BE2C (cell line): ENCODE results near the gene ELFN2.

Experiments used
- DNase-seq: peaks from one replicate; pipeline ENCODE4 v3.0.0-alpha.2; 2020
- H3K27me3 ChIP-seq: fragments of 250-450 bp; sonication (Bioruptor Pico); 2 replicates; pipeline ENCODE4 v1.5.1; 2020; ENCODE audit warnings: mild to moderate bottlenecking
- H3K36me3 ChIP-seq: fragments of 250-450 bp; sonication (Bioruptor Pico); 2 replicates; pipeline ENCODE4 v1.5.1; 2020; ENCODE audit warnings: mild to moderate bottlenecking
- H3K4me1 ChIP-seq: fragments of 250-450 bp; sonication (Bioruptor Pico); 2 replicates; pipeline ENCODE4 v1.5.1; 2020
- H3K4me3 ChIP-seq: 2 replicates; pipeline ENCODE4 v1.5.1; 2011; ENCODE audit warnings: low read depth, low read length
- H3K9me3 ChIP-seq: fragments of 250-450 bp; sonication (Bioruptor Pico); 2 replicates; pipeline ENCODE4 v1.5.1; 2020
- CTCF ChIP-seq: IDR thresholded peaks from 2 replicates; pipeline ENCODE4 v1.5.1; 2012; ENCODE audit warnings: mild to moderate bottlenecking, low read depth, low read length

ELFN2 gene

GRCh38 chr22:37462983-37463382, 35.7 kb upstream of the ELFN2 start:
- Histone ChIP-seq H3K4me1 (peaks cover 22% of the 10 kb centered on the region), H3K27me3 (no peaks in the 10 kb centered on the region), H3K36me3 (no peaks in the 10 kb centered on the region), H3K9me3 (no peaks in the 10 kb centered on the region), H3K4me3 (no peak overlapping the region)
- no peak for TF ChIP-seq CTCF
- no peak for DNase-seq

GRCh38 chr22:37462436-37462835, 35.2 kb upstream of the ELFN2 start:
- no peaks in the 10 kb centered on the region for H3K27me3 ChIP-seq
- H3K4me3 ChIP-seq = no peak overlapping the region
- peak; percentile 79 for DNase-seq
- no peak for TF ChIP-seq CTCF
- no peaks in the 10 kb centered on the region for H3K36me3 ChIP-seq
- no peaks in the 10 kb centered on the region for H3K9me3 ChIP-seq
- H3K4me1 ChIP-seq = peaks cover 22% of the 10 kb centered on the region

- TF ChIP-seq CTCF = no peak
- H3K36me3 ChIP-seq = no peaks in the 10 kb centered on the region
- no peak overlapping the region for H3K4me3 ChIP-seq
- H3K4me1 ChIP-seq = peaks cover 22% of the 10 kb centered on the region
- no peaks in the 10 kb centered on the region for H3K27me3 ChIP-seq
- H3K9me3 ChIP-seq = no peaks in the 10 kb centered on the region
- DNase-seq = peak; percentile 44
Observed at GRCh38 chr22:37461961-37462360, 34.7 kb upstream of the ELFN2 start.

GRCh38 chr22:37460684-37461083, 33.4 kb upstream of the ELFN2 start:
- Histone ChIP-seq H3K36me3 (no peaks in the 10 kb centered on the region), H3K4me3 (no peak overlapping the region), H3K4me1 (peaks cover 22% of the 10 kb centered on the region), H3K27me3 (no peaks in the 10 kb centered on the region), H3K9me3 (no peaks in the 10 kb centered on the region)
- no peak for TF ChIP-seq CTCF
- DNase-seq = no peak

GRCh38 chr22:37459206-37459605, 31.9 kb upstream of the ELFN2 start:
- DNase-seq = peak; percentile 60
- peaks cover 22% of the 10 kb centered on the region for H3K4me1 ChIP-seq
- no peaks in the 10 kb centered on the region for H3K36me3 ChIP-seq
- H3K27me3 ChIP-seq = no peaks in the 10 kb centered on the region
- no peak overlapping the region for H3K4me3 ChIP-seq
- no peak for TF ChIP-seq CTCF
- no peaks in the 10 kb centered on the region for H3K9me3 ChIP-seq

GRCh38 chr22:37457093-37457893, 30.0 kb upstream of the ELFN2 start:
- Histone ChIP-seq H3K4me3 (no peak overlapping the region), H3K27me3 (no peaks in the 10 kb centered on the region), H3K9me3 (no peaks in the 10 kb centered on the region), H3K36me3 (no peaks in the 10 kb centered on the region), H3K4me1 (peaks cover 8% of the 10 kb centered on the region; the same call in 1 of the 2 replicates)
- peak; percentile 99 for TF ChIP-seq CTCF
- DNase-seq = peak; percentile 82
